HG03064 (cell line): ENCODE data around the gene TNFRSF4.
"Not testable (repeated sequence)": the region's sequence is repeated elsewhere in the genome, so short reads cannot be mapped to it uniquely, and the experiment has no call there.

Experiments used
- ATAC-seq: cut with Tn5 transposase; IDR thresholded peaks from one replicate; pipeline ENCODE4 v1.9.1; 2021; ENCODE audit warnings: low read depth; ENCODE audit not compliant: unreplicated experiment

The TNFRSF4 gene

DNA sequence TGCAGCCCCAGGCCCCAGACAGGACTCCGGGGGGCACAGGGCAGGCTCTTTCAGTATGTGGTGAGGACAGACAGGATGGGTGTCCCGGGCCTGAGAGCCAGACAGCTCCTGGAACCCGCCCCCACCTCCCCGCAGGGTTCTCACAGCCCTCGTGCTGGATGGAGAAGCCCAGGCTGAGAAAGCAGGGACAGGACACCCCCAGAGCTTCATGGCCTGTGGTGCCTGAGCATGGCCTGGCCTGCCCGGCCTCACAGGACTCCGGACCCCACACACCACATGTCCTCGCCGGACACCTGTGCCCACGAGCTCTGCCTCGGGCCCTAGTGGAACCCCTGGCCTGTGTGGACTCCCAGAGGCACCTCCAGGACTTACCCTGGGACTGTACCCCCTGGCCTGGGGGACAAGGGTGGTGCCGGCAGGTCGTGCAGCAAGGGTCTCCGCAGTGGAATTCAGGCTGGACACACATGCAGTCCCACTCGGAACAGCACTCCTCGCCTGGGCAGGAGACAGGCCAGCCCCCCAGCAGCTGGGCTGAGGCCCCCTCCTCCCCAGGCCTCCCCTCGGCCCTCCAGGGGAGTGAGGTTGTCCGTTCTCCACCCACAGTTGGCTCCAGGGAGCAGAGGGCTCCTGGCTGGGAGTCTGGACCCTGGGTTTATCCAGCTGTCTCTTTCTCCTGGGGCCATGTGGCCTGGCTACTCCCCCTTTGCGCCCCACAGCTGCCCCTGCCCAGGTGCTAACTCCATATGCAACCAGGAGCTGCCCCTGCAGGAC is 8.8 kb downstream of the TNFRSF4 start:
- no peak for ATAC-seq

- no peak for ATAC-seq
These were observed 9.5 kb downstream of the TNFRSF4 start for GRCh38 chr1:1204425-1204920.

DNA sequence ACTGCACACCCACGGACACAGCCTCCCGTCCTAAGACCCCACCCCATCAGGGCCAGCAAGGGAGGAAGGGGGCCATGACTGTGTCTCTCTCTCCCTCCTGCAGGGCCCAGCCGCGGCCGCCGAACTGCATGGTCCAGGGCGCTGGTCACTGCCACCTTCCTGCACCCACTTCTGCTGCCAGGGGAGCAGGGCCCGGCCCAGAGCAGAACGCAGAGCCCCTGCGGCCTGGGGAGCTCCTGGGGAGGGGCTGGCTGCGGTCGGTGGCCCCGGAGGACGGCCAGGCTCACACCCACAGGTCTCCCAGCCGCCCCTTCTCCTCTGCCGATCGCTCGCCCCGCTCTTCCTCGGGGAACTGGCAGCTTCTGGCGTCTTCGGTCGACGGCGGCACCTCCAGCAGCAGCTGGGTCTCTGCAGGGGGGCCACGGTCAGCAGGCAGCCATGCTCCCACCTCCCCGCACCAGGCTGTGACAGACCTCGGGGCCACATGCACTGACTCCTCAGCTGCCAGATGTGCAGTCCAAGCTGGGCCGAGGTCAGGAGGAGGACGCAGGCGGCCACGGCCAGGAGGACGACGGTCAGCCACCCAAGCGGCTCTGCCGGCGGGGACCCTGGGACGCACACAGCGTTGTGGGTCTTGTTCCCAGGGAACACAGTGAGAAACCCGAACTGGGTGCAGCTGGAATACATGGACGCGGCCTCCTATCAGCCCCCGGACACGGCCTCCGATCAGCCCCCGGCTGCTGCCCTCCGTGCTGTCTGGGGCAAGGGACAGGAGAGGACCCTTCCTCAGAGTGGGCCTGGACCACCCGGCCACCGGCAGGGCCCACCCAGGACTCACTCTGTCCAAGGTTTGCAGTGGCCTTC is 10.2 kb downstream of the TNFRSF4 start:
- ATAC-seq, result no peak

- ATAC-seq, result no peak
These were observed 11.0 kb downstream of the TNFRSF4 start for GRCh38 chr1:1202831-1203560.

DNA sequence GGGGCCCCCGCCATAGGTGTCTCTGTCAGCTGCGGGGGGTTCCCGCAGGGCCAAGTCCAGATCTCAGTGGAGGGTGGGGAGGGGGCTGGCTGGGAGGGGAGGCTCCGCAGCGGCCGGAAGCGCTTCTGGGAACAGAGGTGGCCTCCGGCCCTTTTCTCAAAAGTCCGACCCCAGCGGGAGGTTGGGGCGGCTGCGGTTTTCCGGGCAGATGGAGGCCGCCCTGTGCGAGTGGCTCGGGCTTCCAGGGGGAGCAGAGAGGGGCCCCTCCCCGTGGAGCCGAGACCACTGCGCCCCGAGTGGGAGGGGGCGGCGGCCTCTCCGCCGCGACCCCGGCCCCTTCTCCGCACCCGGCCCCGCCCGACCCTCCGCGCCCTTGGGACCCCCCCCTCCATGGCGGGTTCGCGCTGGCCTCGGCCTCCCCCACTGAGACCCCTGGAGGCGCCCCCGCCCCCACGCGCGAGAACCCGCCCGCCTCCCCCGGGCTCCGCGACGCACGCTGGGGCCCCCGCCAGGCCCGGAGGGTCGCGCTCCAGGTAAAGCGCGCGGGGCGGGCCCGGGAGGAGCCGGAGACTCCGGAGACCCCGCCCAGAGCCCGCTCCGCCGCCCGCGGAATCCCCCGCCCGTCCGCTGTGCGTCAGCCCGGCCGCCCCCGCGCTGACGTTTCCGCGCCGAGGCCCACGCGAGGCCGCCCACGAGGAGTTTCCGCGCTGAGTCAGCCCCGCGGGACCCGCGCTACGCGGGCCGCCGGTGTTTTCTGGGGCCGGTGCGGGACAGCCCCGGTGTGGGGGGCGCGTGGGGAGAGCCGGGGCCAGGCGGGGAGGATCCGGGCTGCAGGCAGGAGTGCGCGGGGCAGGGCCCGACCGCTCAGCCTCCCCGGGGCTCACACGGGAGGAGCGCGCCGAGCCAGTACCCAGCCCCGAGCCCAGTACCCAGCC is 12.8 kb downstream of the TNFRSF4 start:
- ATAC-seq, result no peak

GRCh38 chr1:1199961-1200875 is 13.7 kb downstream of the TNFRSF4 start:
- no peak for ATAC-seq

GRCh38 chr1:1199141-1199960 is 14.6 kb downstream of the TNFRSF4 start:
- no peak for ATAC-seq

GRCh38 chr1:1198423-1199140 is 15.4 kb downstream of the TNFRSF4 start:
- no peak for ATAC-seq

- ATAC-seq, result no peak
These were observed 16.2 kb downstream of the TNFRSF4 start for GRCh38 chr1:1197551-1198422.

DNA sequence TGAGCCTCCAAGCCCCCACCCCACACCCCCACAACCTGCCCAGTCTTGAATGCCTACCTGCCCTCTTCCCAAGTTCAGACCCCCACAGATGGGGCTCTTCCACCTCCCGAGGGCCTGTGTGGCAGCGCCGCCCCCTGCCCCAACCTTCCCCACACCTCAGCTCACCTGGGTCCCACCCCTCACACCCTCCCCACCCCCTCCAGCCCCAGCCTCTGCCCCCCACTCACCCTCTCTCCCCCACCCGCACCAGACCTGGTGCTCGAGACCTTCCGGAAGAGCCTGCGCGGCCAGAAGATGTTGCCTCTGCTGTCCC is 16.8 kb downstream of the TNFRSF4 start:
- no peak for ATAC-seq

DNA sequence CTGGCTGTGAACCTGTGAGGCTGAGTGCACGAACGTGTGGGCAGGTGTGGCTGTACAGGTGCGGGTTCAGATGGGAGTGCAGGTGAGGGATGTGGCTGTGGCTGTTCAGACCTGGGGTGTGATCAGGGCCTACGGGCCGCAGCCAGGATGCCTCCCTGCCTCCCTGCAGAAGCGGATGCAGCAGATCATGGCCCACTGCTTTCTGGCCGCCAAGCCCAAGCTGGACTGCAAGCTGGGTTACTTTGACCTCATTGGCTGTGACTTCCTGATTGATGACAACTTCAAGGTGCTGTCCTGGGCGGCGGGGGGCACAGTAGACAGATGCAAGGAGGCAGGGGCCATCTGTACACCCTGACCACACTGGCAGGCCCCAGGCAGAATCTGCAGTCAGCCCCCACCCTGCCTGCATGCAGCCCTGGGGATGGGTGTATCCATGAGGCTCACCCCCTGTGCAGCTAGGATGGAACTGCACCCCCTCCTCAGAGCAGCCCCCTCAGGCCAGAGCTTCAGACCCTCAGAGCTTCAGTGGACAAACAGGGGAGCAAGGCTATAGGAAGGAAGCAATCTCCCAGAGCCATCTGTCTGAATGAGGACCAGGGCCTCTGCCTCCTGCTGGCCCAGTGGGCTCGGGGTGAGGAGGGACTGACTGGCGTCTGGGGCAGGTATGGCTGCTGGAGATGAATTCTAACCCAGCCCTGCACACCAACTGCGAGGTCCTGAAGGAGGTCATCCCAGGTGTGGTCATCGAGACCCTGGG is 17.3 kb downstream of the TNFRSF4 start:
- no peak for ATAC-seq

GRCh38 chr1:1195726-1196125 is 18.2 kb downstream of the TNFRSF4 start:
- not testable (repeated sequence) for ATAC-seq

GRCh38 chr1:1194723-1195122 is 19.2 kb downstream of the TNFRSF4 start:
- no peak for ATAC-seq

GRCh38 chr1:1191734-1192133 is 22.2 kb downstream of the TNFRSF4 start:
- no peak for ATAC-seq

GRCh38 chr1:1189111-1189510 is 24.8 kb downstream of the TNFRSF4 start:
- no peak for ATAC-seq

- no peak for ATAC-seq
These were observed 26.0 kb downstream of the TNFRSF4 start for GRCh38 chr1:1187938-1188337.
